ENCODE measurements around the gene GPC6.

Gene GPC6

GRCh38 chr13:94329277-94329676 lies 1102.7 kb downstream of the GPC6 start:
- ChIA-PET POLR2A (interaction anchor here (0.9 kb wide), 1 partner anchor 19 kb away, joined by 4 read pairs; no protein-coding TSS in a partner anchor), CTCF (interaction anchor here (0.7 to 1.9 kb wide), 3 partner anchors 12 to 1081 kb away, joined by 3 to 5 read pairs (median 3); no protein-coding TSS in a partner anchor)
- no peak for DNase-seq (ENCODE audit: low read depth, low spot score)
- H3K4me3 ChIP-seq (ENCODE audit: low read depth, low read length), result no peak overlapping the region
- TF ChIP-seq, protein P1, sequence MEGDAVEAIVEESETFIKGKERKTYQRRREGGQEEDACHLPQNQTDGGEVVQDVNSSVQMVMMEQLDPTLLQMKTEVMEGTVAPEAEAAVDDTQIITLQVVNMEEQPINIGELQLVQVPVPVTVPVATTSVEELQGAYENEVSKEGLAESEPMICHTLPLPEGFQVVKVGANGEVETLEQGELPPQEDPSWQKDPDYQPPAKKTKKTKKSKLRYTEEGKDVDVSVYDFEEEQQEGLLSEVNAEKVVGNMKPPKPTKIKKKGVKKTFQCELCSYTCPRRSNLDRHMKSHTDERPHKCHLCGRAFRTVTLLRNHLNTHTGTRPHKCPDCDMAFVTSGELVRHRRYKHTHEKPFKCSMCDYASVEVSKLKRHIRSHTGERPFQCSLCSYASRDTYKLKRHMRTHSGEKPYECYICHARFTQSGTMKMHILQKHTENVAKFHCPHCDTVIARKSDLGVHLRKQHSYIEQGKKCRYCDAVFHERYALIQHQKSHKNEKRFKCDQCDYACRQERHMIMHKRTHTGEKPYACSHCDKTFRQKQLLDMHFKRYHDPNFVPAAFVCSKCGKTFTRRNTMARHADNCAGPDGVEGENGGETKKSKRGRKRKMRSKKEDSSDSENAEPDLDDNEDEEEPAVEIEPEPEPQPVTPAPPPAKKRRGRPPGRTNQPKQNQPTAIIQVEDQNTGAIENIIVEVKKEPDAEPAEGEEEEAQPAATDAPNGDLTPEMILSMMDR (IDR thresholded peaks at IDR 0.05; ENCODE audit: insufficient read depth, low read length, missing control alignments), result no peak

- TF ChIP-seq, protein P1 (IDR thresholded peaks at IDR 0.05; ENCODE audit: insufficient read depth, low read length, missing control alignments), result no peak
- no peak overlapping the region for H3K4me3 ChIP-seq (ENCODE audit: low read depth, low read length)
- CTCF ChIA-PET, result interaction anchor here (1.0 to 1.9 kb wide), 3 partner anchors 10 to 1082 kb away, joined by 3 to 5 read pairs (median 3); no protein-coding TSS in a partner anchor
- peak; percentile 80 for DNase-seq (ENCODE audit: low read depth, low spot score)
- POLR2A ChIA-PET, result no interaction called here
These were observed 1103.3 kb downstream of the GPC6 start for GRCh38 chr13:94329754-94330551.

DNA sequence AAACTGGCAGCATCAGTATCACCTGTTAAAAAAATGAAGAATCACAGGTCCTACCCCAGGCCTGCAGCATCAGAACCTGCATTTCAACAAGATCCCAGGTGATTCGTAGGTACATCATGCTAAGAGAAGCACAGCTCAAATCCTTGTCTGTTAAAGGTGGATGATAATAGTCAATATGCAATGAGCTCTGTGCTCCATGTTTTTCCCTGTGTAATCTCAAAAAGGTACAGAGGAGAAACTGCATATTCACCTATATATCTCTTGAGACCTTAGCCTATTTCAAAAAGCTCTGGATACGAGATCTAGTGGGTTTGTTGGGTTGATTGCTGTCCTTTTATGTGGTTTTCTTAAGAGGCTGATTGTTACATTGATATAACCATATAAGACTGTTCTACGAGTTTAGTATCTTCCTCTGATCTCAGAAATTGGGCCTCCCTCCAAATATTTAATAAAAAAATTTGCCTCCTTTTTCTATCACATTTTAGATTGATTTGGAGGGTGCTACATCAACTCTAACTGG lies 1104.0 kb downstream of the GPC6 start:
- DNase-seq (ENCODE audit: low read depth, low spot score), result no peak
- TF ChIP-seq, protein P1 (IDR thresholded peaks at IDR 0.05; ENCODE audit: insufficient read depth, low read length, missing control alignments), result no peak
- POLR2A ChIA-PET, result no interaction called here
- CTCF ChIA-PET, result interaction anchor here (1.0 to 1.9 kb wide), 3 partner anchors 9 to 1082 kb away, joined by 3 to 5 read pairs (median 3); no protein-coding TSS in a partner anchor
- H3K4me3 ChIP-seq (ENCODE audit: low read depth, low read length), result no peak overlapping the region

DNA sequence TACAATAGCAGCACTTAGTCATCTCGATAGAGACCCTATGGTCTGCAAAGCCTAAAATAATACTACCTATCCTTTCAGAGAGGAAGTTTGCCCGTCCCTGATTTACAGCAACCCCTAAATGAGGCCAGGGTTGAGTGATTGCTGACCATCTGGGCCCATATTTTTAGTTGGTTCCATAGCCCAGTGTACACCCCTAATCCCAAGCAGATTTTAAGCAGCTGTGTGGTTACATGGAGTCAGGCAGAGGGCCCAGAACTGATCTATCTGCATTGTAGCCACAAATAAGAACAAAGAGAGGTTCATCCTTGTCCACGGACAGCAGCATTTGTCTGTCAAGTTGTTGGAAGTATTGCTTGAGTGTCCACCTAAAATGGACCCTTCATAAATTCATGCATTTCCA lies 1104.7 kb downstream of the GPC6 start:
- TF ChIP-seq, protein P1 (IDR thresholded peaks at IDR 0.05; ENCODE audit: insufficient read depth, low read length, missing control alignments), result no peak
- POLR2A ChIA-PET, result no interaction called here
- H3K4me3 ChIP-seq (ENCODE audit: low read depth, low read length), result no peak overlapping the region
- CTCF ChIA-PET, result interaction anchor here (1.2 to 1.9 kb wide), 2 partner anchors 10 to 1083 kb away, joined by 3 to 5 read pairs; no protein-coding TSS in a partner anchor
- no peak for DNase-seq (ENCODE audit: low read depth, low spot score)

- DNase-seq (ENCODE audit: low read depth, low spot score), result no peak
- POLR2A ChIA-PET, result no interaction called here
- TF ChIP-seq, protein P1 (IDR thresholded peaks at IDR 0.05; ENCODE audit: insufficient read depth, low read length, missing control alignments), result no peak
- CTCF ChIA-PET, result no interaction called here
- no peak overlapping the region for H3K4me3 ChIP-seq (ENCODE audit: low read depth, low read length)
These were observed 1105.9 kb downstream of the GPC6 start for GRCh38 chr13:94332359-94333096.

Measured in AG04449 (cell line).